H1 (cell line): ENCODE results near the gene RIC8A. TPM values are rescaled to one million over a fixed set of nuclear protein-coding genes. Genes with fewer than 3 reads are reported as not detected.

Experiments
- CTCF ChIA-PET: fragments of 300-600 bp; sonication (Branson Sonifier 250); formaldehyde crosslinking; loops from one replicate; lab custom pipeline; 2021; ENCODE audit not compliant: partially characterized antibody; lab: Charles Lee
- POLR2A ChIA-PET: fragments of 300-600 bp; sonication (Branson Sonifier 250); formaldehyde crosslinking; loops from one replicate; lab custom pipeline; 2021; ENCODE audit warnings: inconsistent platforms; ENCODE audit not compliant: partially characterized antibody; lab: Charles Lee
- DNase-seq, 2 experiments: peaks; one replicate each; pipeline versions ENCODE4 v3.0.0 to v3.0.0-alpha.2; 2010 to 2022; ENCODE audit warnings: low spot score in 2 of 2, low read depth in 1 of 2, mixed read lengths in 1 of 2
- FAIRE-seq: peaks from 2 replicates; lab custom pipeline; 2011; peaks lifted over from hg19 to GRCh38; lab: Jason Lieb, UNC
- H2AFZ ChIP-seq: 2 replicates; pipeline ENCODE4 v1.8.1; 2012; ENCODE audit warnings: low read length, inconsistent platforms
- H2AK5ac ChIP-seq: 2 replicates; pipeline ENCODE4 v1.6.1; 2013; ENCODE audit warnings: low read depth, low read length
- H2BK120ac ChIP-seq: replicated peaks from 2 replicates; pipeline ENCODE3; 2013; ENCODE audit warnings: low read depth, low read length, inconsistent platforms
- H2BK12ac ChIP-seq: 2 replicates; pipeline ENCODE4 v1.6.1; 2013; ENCODE audit warnings: low read depth, low read length
- H2BK15ac ChIP-seq: 2 replicates; pipeline ENCODE4 v1.6.1; 2013; ENCODE audit warnings: low read length
- H2BK20ac ChIP-seq: 2 replicates; pipeline ENCODE4 v1.6.1; 2013; ENCODE audit warnings: low read length
- H2BK5ac ChIP-seq: 2 replicates; pipeline ENCODE4 v1.6.1; 2013; ENCODE audit warnings: low read depth, low read length
- H3K14ac ChIP-seq: 2 replicates; pipeline ENCODE4 v1.6.1; 2013; ENCODE audit warnings: inconsistent platforms; ENCODE audit not compliant: insufficient read length
- H3K18ac ChIP-seq: 2 replicates; pipeline ENCODE4 v1.6.1; 2013; ENCODE audit warnings: low read length; ENCODE audit errors: extremely low read depth
- H3K23ac ChIP-seq: 2 replicates; pipeline ENCODE4 v1.6.1; 2013; ENCODE audit warnings: inconsistent platforms; ENCODE audit not compliant: insufficient read length
- H3K23me2 ChIP-seq: 2 replicates; pipeline ENCODE4 v1.6.1; 2013; ENCODE audit warnings: low read depth, low read length
- H3K27ac ChIP-seq: 2 replicates; pipeline ENCODE4 v1.6.1; 2011; ENCODE audit warnings: low read depth, low read length, inconsistent platforms
- H3K27me3 ChIP-seq, 4 experiments: replicated peaks in 1 of 4; 1 replicate in 1 of 4; 2 replicates in 3 of 4; pipeline versions ENCODE4 v1.6.1 to v1.8.1; 2011 to 2013; ENCODE audit warnings: low read length in 3 of 4, mild to moderate bottlenecking in 3 of 4, inconsistent platforms in 2 of 4, mixed read lengths in 2 of 4, moderate library complexity in 1 of 4; ENCODE audit not compliant: control insufficient read depth in 3 of 4, insufficient read depth in 3 of 4; ENCODE audit errors: extremely low read depth in 1 of 4
- H3K36me3 ChIP-seq, 4 experiments: 2 replicates each; pipeline versions ENCODE4 v1.6.1 to v1.8.1; 2011 to 2013; ENCODE audit warnings: mild to moderate bottlenecking in 4 of 4, low read length in 3 of 4, moderate library complexity in 2 of 4, control low read depth in 1 of 4, inconsistent platforms in 1 of 4; ENCODE audit not compliant: insufficient read depth in 4 of 4, control insufficient read depth in 2 of 4
- H3K4ac ChIP-seq: replicated peaks from 2 replicates; pipeline ENCODE3; 2013; ENCODE audit warnings: low read length, low read depth, mixed read lengths, inconsistent platforms; ENCODE audit not compliant: insufficient read length
- H3K4me1 ChIP-seq, 4 experiments: replicated peaks in 1 of 4; 1 replicate in 1 of 4; 2 replicates in 3 of 4; pipeline versions ENCODE4 v1.6.1 to v1.8.1; 2011 to 2013; ENCODE audit warnings: low read length in 3 of 4, inconsistent platforms in 2 of 4, mixed read lengths in 1 of 4; ENCODE audit not compliant: insufficient read depth in 4 of 4, control insufficient read depth in 3 of 4
- H3K4me2 ChIP-seq, 2 experiments: 2 replicates each; pipeline versions ENCODE4 v1.6.1 to v1.8.1; 2011 to 2013; ENCODE audit warnings: low read depth in 2 of 2, low read length in 2 of 2, control low read depth in 1 of 2, inconsistent platforms in 1 of 2, mild to moderate bottlenecking in 1 of 2; ENCODE audit not compliant: insufficient read depth in 1 of 2
- H3K4me3 ChIP-seq, 4 experiments: fragments of 200-600, 300-600 bp in 1 of 4; sonication (generic), shearing (Covaris generic), sonication (Bioruptor Twin) in 1 of 4; 2 replicates each; pipeline versions ENCODE4 v1.5.1 to v1.8.1; 2011 to 2016; ENCODE audit warnings: low read length in 4 of 4, low read depth in 3 of 4, control low read depth in 2 of 4, inconsistent platforms in 2 of 4, mild to moderate bottlenecking in 2 of 4, mixed read lengths in 1 of 4, moderate library complexity in 1 of 4; ENCODE audit not compliant: insufficient read depth in 2 of 4; ENCODE audit errors: extremely low read depth in 1 of 4
- H3K56ac ChIP-seq: replicated peaks from 2 replicates; pipeline ENCODE3; 2013; ENCODE audit warnings: low read depth, mild to moderate bottlenecking, mixed read lengths, low read length, inconsistent platforms; ENCODE audit not compliant: insufficient read length
- H3K79me1 ChIP-seq: 2 replicates; pipeline ENCODE4 v1.6.1; 2013; ENCODE audit warnings: low read depth, low read length, control low read depth
- H3K79me2 ChIP-seq, 2 experiments: 2 replicates each; pipeline versions ENCODE4 v1.6.1 to v1.8.1; 2012 to 2013; ENCODE audit warnings: low read length in 2 of 2, mild to moderate bottlenecking in 2 of 2, inconsistent platforms in 1 of 2; ENCODE audit not compliant: insufficient read depth in 2 of 2, control insufficient read depth in 1 of 2
- H3K9ac ChIP-seq, 4 experiments: replicated peaks in 1 of 4; 1 replicate in 1 of 4; 2 replicates in 3 of 4; pipeline versions ENCODE4 v1.6.1 to v1.8.1; 2011 to 2013; ENCODE audit warnings: low read depth in 3 of 4, low read length in 3 of 4, control low read depth in 2 of 4, mild to moderate bottlenecking in 2 of 4, moderate library complexity in 2 of 4, inconsistent platforms in 1 of 4; ENCODE audit errors: extremely low read depth in 1 of 4
- H3K9me3 ChIP-seq, 2 experiments: 2 replicates each; pipeline versions ENCODE4 v1.6.1 to v1.8.1; 2012 to 2013; ENCODE audit warnings: mild to moderate bottlenecking in 2 of 2, moderate library complexity in 2 of 2, control low read depth in 1 of 2, inconsistent platforms in 1 of 2, low read depth in 1 of 2, low read length in 1 of 2, mixed read lengths in 1 of 2; ENCODE audit not compliant: insufficient read depth in 2 of 2
- H4K20me1 ChIP-seq, 2 experiments: replicated peaks in 1 of 2; 2 replicates each; pipeline versions ENCODE3 to v1.8.1; 2011 to 2013; ENCODE audit warnings: inconsistent platforms in 2 of 2, low read length in 2 of 2, mild to moderate bottlenecking in 1 of 2; ENCODE audit not compliant: insufficient read depth in 2 of 2, control insufficient read depth in 1 of 2
- H4K5ac ChIP-seq: 2 replicates; pipeline ENCODE4 v1.6.1; 2013; ENCODE audit warnings: low read length, low read depth, mixed read lengths, inconsistent platforms; ENCODE audit not compliant: insufficient read length
- H4K8ac ChIP-seq: 2 replicates; pipeline ENCODE4 v1.8.0; 2013; ENCODE audit warnings: mild to moderate bottlenecking, moderate library complexity, low read length, inconsistent platforms; ENCODE audit not compliant: insufficient read depth; ENCODE audit errors: extremely low read depth
- H4K91ac ChIP-seq: replicated peaks from 2 replicates; pipeline ENCODE3; 2013; ENCODE audit warnings: low read length, mixed read lengths, inconsistent platforms; ENCODE audit not compliant: insufficient read length
- SRF ChIP-seq: IDR thresholded peaks from 2 replicates; pipeline ENCODE4 v1.6.1; 2011; ENCODE audit warnings: mild to moderate bottlenecking, low read depth, low read length, moderate library complexity
- WGBS, 2 experiments: shearing (Covaris generic) in 1 of 2; methylation state at CpG; one replicate each; pipeline versions ENCODE4 v1.1.6 to v1.1.7; 2013 to 2015; ENCODE audit warnings: low lambda C conversion rate in 2 of 2, mixed read lengths in 2 of 2, inconsistent platforms in 1 of 2, low coverage in 1 of 2, missing lambda C conversion rate in 1 of 2; ENCODE audit not compliant: insufficient replicate concordance in 2 of 2, insufficient coverage in 1 of 2, insufficient read length in 1 of 2; ENCODE audit errors: extremely low coverage in 1 of 2, missing lambda C conversion rate in 1 of 2; 5-methylcytosine and 5-hydroxymethylcytosine counted together
- polyA plus RNA-seq, 7 experiments: library from polyadenylated mRNA; depleted of rRNA in 3 of 7; stranded (reverse) in 5 of 7; unstranded in 2 of 7; fragments of >200 nt in 5 of 7; fragments of 200-250 nt in 2 of 7; gene quantifications; 1 replicate in 5 of 7; 2 replicates in 1 of 7; 4 replicates in 1 of 7; pipeline versions ENCODE4 v1.2.1 to v1.2.3, GENCODE V29; 2011 to 2013; ENCODE audit warnings: missing spikeins in 2 of 7, mixed read lengths in 2 of 7
- total RNA-seq: library from RNA; stranded (reverse); fragmentation: NEBNext Ultra II Directional; extraction: Animal tissue kit (Norgen Biotek cat#: 25700); gene quantifications from 2 replicates; pipeline ENCODE4 v1.2.1, GENCODE V29; 2021
- TF ChIP-seq, protein P1 (sequence below): IDR thresholded peaks from 2 replicates; pipeline ENCODE4 v1.6.1; 2012; ENCODE audit warnings: inconsistent platforms

RIC8A gene
- total and polyA plus RNA-seq, 2 of the 8 experiments (the other 6 are each of a cell fraction or from before 2014, with no cell fraction given) = 67.0 to 105 TPM

DNA sequence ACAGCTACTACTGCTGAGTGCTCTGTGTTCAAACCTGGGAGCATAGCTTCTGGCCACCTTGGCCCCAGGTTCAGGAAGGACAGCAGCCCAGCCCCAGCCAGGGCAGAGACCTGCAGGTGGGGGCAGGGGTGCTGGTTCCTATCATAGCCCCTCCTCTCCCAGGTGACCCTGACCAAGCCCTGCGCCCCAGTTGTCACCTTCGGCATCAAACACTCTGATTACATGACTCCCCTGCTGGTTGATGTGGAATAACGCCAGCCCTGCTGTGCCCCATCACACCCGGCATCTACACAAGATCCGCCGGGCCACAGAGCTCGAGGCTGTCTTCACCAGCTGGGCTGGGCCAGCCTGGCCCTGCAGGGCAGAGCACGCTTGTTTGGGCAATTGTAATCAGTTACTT lies 7.7 kb upstream of the RIC8A start:
- peaks cover 0 to 11% of the 10 kb centered on the region in 2 experiments for H4K20me1 ChIP-seq
- no peak overlapping the region for H3K9ac ChIP-seq
- H3K27me3 ChIP-seq = no peaks in the 10 kb centered on the region
- H2BK5ac ChIP-seq = no peak overlapping the region
- no peak for FAIRE-seq
- H2AK5ac ChIP-seq = no peak overlapping the region
- no peak overlapping the region for H4K91ac ChIP-seq
- H3K18ac ChIP-seq = no peak overlapping the region
- H3K27ac ChIP-seq = no peak overlapping the region
- peak in 1 of 2 experiments; percentile 45 for DNase-seq
- 91% methylated on average over 8 of the region's 8 CpGs; no CpG with 5 or more reads in 1 of the 2 experiments for WGBS, 2 experiments
- no peak overlapping the region for H2BK15ac ChIP-seq
- H4K8ac ChIP-seq = no peak overlapping the region; the same call in 1 of the 2 replicates
- no peak overlapping the region for H3K4ac ChIP-seq
- H3K36me3 ChIP-seq = peaks cover 0 to 5% (median 0%) of the 10 kb centered on the region in 4 experiments; a peak in 4 of 8 replicates
- H3K79me1 ChIP-seq = no peaks in the 10 kb centered on the region
- no peak overlapping the region for H2BK120ac ChIP-seq
- H3K23ac ChIP-seq = no peak overlapping the region
- H4K5ac ChIP-seq = no peak overlapping the region
- H2BK20ac ChIP-seq = no peak overlapping the region
- no peak overlapping the region for H3K14ac ChIP-seq
- peaks cover 0 to 9% of the 10 kb centered on the region in 2 experiments; a peak in 1 of 4 replicates for H3K9me3 ChIP-seq
- no peak overlapping the region for H2BK12ac ChIP-seq
- no peaks in the 10 kb centered on the region for H3K4me1 ChIP-seq
- no peak for TF ChIP-seq SRF
- TF ChIP-seq, protein P1, sequence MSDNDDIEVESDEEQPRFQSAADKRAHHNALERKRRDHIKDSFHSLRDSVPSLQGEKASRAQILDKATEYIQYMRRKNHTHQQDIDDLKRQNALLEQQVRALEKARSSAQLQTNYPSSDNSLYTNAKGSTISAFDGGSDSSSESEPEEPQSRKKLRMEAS = no peak
- TF ChIP-seq, all 59 proteins: peak for 0
- ChIA-PET POLR2A (interaction anchor here (0.8 to 1.2 kb wide), 2 partner anchors 10 to 194 kb away, joined by 3 to 4 read pairs; no protein-coding TSS in a partner anchor), CTCF (interaction anchor here (0.5 to 1.1 kb wide), 3 partner anchors 66 to 168 kb away, joined by 3 read pairs; no protein-coding TSS in a partner anchor)
- no peak overlapping the region for H3K4me3 ChIP-seq
- H3K56ac ChIP-seq = no peak overlapping the region
- H3K4me2 ChIP-seq = no peak overlapping the region
- H2AFZ ChIP-seq = no peak overlapping the region
- H3K79me2 ChIP-seq = no peaks in the 10 kb centered on the region
- H3K23me2 ChIP-seq = no peaks in the 10 kb centered on the region
